Measurements from ENCODE around the gene FGB.

The FGB gene

GRCh38 chr4:154615211-154615610 is 52.4 kb downstream of the FGB start:
- no peak for TF ChIP-seq CTCF (IDR thresholded peaks at IDR 0.05; ENCODE audit: control insufficient read depth, insufficient read depth, low read depth, low read length, missing control alignments)
- no peak for DNase-seq (ENCODE audit: low read depth)
- no peak overlapping the region for H3K4me3 ChIP-seq (ENCODE audit: control insufficient read depth, low read depth, low read length)

GRCh38 chr4:154616287-154616686 is 53.5 kb downstream of the FGB start:
- no peak overlapping the region for H3K4me3 ChIP-seq (ENCODE audit: control insufficient read depth, low read depth, low read length)
- no peak for TF ChIP-seq CTCF (IDR thresholded peaks at IDR 0.05; ENCODE audit: control insufficient read depth, insufficient read depth, low read depth, low read length, missing control alignments)
- DNase-seq (ENCODE audit: low read depth) = no peak

- H3K4me3 ChIP-seq (ENCODE audit: control insufficient read depth, low read depth, low read length) = no peak overlapping the region
- TF ChIP-seq CTCF (IDR thresholded peaks at IDR 0.05; ENCODE audit: control insufficient read depth, insufficient read depth, low read depth, low read length, missing control alignments) = no peak
- DNase-seq (ENCODE audit: low read depth) = no peak
Measured at GRCh38 chr4:154616731-154617130, 53.9 kb downstream of the FGB start.

- no peak for DNase-seq (ENCODE audit: low read depth)
- H3K4me3 ChIP-seq (ENCODE audit: control insufficient read depth, low read depth, low read length) = no peak overlapping the region
Measured at GRCh38 chr4:154617820-154618317, 55.1 kb downstream of the FGB start.

GRCh38 chr4:154618708-154619315 is 56.0 kb downstream of the FGB start:
- DNase-seq (ENCODE audit: low read depth) = no peak
- H3K4me3 ChIP-seq (ENCODE audit: control insufficient read depth, low read depth, low read length) = no peak overlapping the region
- peak; percentile 74 for TF ChIP-seq CTCF (IDR thresholded peaks at IDR 0.05; ENCODE audit: control insufficient read depth, insufficient read depth, low read depth, low read length, missing control alignments)

More at GRCh38 chr4:154617820-154618317, 55.1 kb downstream of the FGB start:
- no peak for TF ChIP-seq CTCF (IDR thresholded peaks at IDR 0.05; ENCODE audit: control insufficient read depth, insufficient read depth, low read depth, low read length, missing control alignments)

- DNase-seq (ENCODE audit: low read depth) = no peak
- H3K4me3 ChIP-seq (ENCODE audit: control insufficient read depth, low read depth, low read length) = no peak overlapping the region
- no peak for TF ChIP-seq CTCF (IDR thresholded peaks at IDR 0.05; ENCODE audit: control insufficient read depth, insufficient read depth, low read depth, low read length, missing control alignments)
Measured at GRCh38 chr4:154620111-154620510, 57.3 kb downstream of the FGB start.
